Measurements from ENCODE around the gene CCDC178.

CCDC178 gene

DNA sequence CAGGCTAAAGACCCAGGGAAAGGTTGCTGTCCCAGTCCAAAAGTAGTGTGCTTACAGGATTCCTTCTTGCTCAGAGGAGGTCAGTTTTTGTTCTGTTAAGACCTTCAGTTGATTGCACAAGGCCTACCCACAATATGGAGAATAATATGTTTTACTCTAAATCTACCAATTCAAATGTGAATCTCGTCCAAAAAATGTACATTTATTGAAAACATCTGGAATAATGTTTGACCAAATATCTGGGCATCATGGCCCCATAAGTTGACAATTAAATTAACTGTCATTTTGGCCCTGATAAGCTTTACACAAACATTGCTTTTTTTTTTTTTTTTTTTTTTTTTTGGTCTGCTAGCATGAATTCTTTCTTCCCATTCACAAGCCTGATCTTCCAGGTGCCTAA lies 109.8 kb downstream of the CCDC178 start:
- H3K4me3 Mint-ChIP-seq, result no peak overlapping the region
- ATAC-seq (replicated peaks; ENCODE audit: extremely low read depth, poor library complexity, severe bottlenecking) (no peak), DNase-seq (ENCODE audit: low spot score in 2 of 2) (no peak)
- no peaks in the 10 kb centered on the region for H3K36me3 Mint-ChIP-seq (ENCODE audit: insufficient read depth)
- H3K27ac Mint-ChIP-seq (ENCODE audit: low read depth), result no peak overlapping the region
- no peaks in the 10 kb centered on the region for H3K4me1 Mint-ChIP-seq
- peaks cover 12% of the 10 kb centered on the region for H3K9me3 Mint-ChIP-seq
- H3K27me3 Mint-ChIP-seq, result no peaks in the 10 kb centered on the region

DNA sequence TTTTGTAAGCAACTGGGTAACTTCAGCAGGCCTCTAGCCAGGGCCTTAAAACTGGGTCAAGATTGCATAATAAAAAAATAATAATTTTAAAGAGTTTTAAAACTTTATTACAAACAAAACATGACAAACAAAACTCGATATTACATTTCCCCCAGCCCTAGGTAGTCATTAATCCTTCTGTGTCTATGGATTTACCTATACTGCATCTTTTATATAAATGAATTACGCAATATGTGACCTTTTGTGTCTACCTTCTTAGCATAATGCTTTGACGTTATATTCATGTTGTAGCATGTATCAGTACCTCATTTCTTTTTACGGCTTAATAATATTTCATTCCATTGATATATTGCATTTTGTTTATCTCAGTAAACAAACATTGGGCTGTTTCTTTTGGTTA lies 113.5 kb downstream of the CCDC178 start:
- no peaks in the 10 kb centered on the region for H3K36me3 Mint-ChIP-seq (ENCODE audit: insufficient read depth)
- no peak for ATAC-seq (replicated peaks; ENCODE audit: extremely low read depth, poor library complexity, severe bottlenecking)
- no peak overlapping the region for H3K27ac Mint-ChIP-seq (ENCODE audit: low read depth)
- H3K27me3 Mint-ChIP-seq, result no peaks in the 10 kb centered on the region
- H3K9me3 Mint-ChIP-seq, result peaks cover 6% of the 10 kb centered on the region
- DNase-seq (ENCODE audit: low spot score in 2 of 2), result no peak
- no peaks in the 10 kb centered on the region for H3K4me1 Mint-ChIP-seq
- no peak overlapping the region for H3K4me3 Mint-ChIP-seq

DNA sequence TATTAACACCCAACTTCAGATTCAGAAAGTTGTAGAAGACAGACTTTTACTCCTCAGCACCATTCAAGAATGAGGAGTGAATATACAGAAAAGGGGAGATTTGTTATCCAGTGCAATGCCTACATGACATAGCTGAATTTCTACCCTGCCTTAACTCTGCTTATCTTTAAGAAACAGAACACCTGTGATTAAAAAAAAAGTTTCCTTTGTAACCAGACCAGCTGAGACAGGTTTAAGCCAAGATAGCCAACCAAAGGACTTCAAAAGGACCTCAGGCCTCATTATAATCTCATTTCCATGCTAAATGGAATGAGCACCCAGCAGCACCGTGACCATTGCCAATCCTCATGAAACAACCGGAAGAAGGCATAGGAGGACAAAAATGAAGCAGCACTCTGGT lies 122.9 kb downstream of the CCDC178 start:
- no peak for ATAC-seq (replicated peaks; ENCODE audit: extremely low read depth, poor library complexity, severe bottlenecking)
- no peaks in the 10 kb centered on the region for H3K27me3 Mint-ChIP-seq
- H3K4me3 Mint-ChIP-seq, result no peak overlapping the region
- no peak for DNase-seq (ENCODE audit: low spot score in 2 of 2)
- peaks cover 11% of the 10 kb centered on the region for H3K9me3 Mint-ChIP-seq
- H3K27ac Mint-ChIP-seq (ENCODE audit: low read depth), result no peak overlapping the region
- H3K36me3 Mint-ChIP-seq (ENCODE audit: insufficient read depth), result no peaks in the 10 kb centered on the region
- H3K4me1 Mint-ChIP-seq, result no peaks in the 10 kb centered on the region

DNA sequence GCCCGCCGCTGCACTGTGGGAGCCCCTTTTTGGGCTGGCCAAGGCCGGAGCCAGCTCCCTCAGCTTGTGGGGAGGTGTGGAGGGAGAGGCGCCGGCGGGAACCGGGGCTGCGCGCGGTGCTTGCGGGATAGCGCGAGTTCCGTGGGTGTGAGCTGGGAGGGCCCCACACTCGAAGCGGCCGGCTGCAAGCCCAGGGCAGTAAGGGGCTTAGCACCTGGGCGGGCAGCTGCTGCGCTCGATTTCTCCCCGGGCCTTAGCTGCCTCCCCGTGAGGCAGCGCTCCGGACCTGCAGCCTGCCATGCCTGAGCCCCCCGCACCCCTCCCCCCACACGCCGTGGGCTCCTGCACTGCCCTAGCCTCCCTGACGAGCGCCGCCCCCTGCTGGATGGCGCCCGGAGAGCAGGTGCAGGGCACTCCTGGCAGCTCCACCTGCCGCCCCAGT lies 124.4 kb downstream of the CCDC178 start:
- Mint-ChIP-seq H3K27me3 (no peaks in the 10 kb centered on the region), H3K27ac (ENCODE audit: low read depth) (no peak overlapping the region), H3K4me1 (no peaks in the 10 kb centered on the region), H3K4me3 (no peak overlapping the region), H3K9me3 (peaks cover 17% of the 10 kb centered on the region), H3K36me3 (ENCODE audit: insufficient read depth) (no peaks in the 10 kb centered on the region)
- DNase-seq (ENCODE audit: low spot score in 2 of 2) (no peak), ATAC-seq (replicated peaks; ENCODE audit: extremely low read depth, poor library complexity, severe bottlenecking) (no peak)

DNA sequence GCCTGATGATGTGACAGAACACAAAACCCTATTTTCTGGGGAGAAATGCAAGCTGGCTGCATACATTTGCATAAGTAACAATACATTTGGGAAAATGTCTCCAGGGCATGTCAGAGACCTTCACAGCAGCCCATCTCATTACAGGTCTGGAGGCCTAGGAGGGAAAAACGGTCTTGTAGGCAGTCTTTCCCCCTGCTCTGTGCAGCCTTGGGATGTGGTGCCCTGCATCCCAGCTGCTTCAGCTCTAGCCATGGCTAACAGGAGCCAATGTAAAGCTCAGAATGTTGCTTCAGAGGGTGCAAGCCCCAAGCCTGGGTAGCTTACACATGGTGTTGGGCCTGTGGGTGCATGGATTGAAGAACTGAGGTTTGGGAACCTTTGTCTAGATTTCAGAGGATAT lies 133.0 kb downstream of the CCDC178 start:
- Mint-ChIP-seq H3K27me3 (no peaks in the 10 kb centered on the region), H3K4me1 (no peaks in the 10 kb centered on the region), H3K9me3 (peaks cover 25% of the 10 kb centered on the region), H3K27ac (ENCODE audit: low read depth) (no peak overlapping the region), H3K36me3 (ENCODE audit: insufficient read depth) (no peaks in the 10 kb centered on the region), H3K4me3 (no peak overlapping the region)
- no peak for DNase-seq (ENCODE audit: low spot score in 2 of 2)
- no peak for ATAC-seq (replicated peaks; ENCODE audit: extremely low read depth, poor library complexity, severe bottlenecking)

GRCh38 chr18:33304277-33304676 lies 136.2 kb downstream of the CCDC178 start:
- H3K9me3 Mint-ChIP-seq, result peaks cover 23% of the 10 kb centered on the region
- H3K4me1 Mint-ChIP-seq, result no peaks in the 10 kb centered on the region
- no peaks in the 10 kb centered on the region for H3K27me3 Mint-ChIP-seq
- H3K4me3 Mint-ChIP-seq, result no peak overlapping the region
- no peak for ATAC-seq (replicated peaks; ENCODE audit: extremely low read depth, poor library complexity, severe bottlenecking)
- H3K27ac Mint-ChIP-seq (ENCODE audit: low read depth), result no peak overlapping the region
- no peaks in the 10 kb centered on the region for H3K36me3 Mint-ChIP-seq (ENCODE audit: insufficient read depth)
- no peak for DNase-seq (ENCODE audit: low spot score in 2 of 2)

- DNase-seq (ENCODE audit: low spot score in 2 of 2) (no peak), ATAC-seq (replicated peaks; ENCODE audit: extremely low read depth, poor library complexity, severe bottlenecking) (no peak)
- no peaks in the 10 kb centered on the region for H3K4me1 Mint-ChIP-seq
- H3K27ac Mint-ChIP-seq (ENCODE audit: low read depth), result no peak overlapping the region
- no peaks in the 10 kb centered on the region for H3K36me3 Mint-ChIP-seq (ENCODE audit: insufficient read depth)
- no peak overlapping the region for H3K4me3 Mint-ChIP-seq
- no peaks in the 10 kb centered on the region for H3K27me3 Mint-ChIP-seq
- H3K9me3 Mint-ChIP-seq, result peaks cover 6% of the 10 kb centered on the region
These were observed 149.0 kb downstream of the CCDC178 start for GRCh38 chr18:33291539-33291938.

- Mint-ChIP-seq H3K36me3 (ENCODE audit: insufficient read depth) (no peaks in the 10 kb centered on the region), H3K9me3 (peaks cover 6% of the 10 kb centered on the region)
These were observed 152.3 kb downstream of the CCDC178 start for GRCh38 chr18:33288082-33288716.

GRCh38 chr18:33282709-33283333 lies 157.7 kb downstream of the CCDC178 start:
- H3K4me1 Mint-ChIP-seq, result no peaks in the 10 kb centered on the region
- H3K27ac Mint-ChIP-seq (ENCODE audit: low read depth), result no peak overlapping the region
- no peaks in the 10 kb centered on the region for H3K36me3 Mint-ChIP-seq (ENCODE audit: insufficient read depth)
- DNase-seq (ENCODE audit: low spot score in 2 of 2), result no peak
- ATAC-seq (replicated peaks; ENCODE audit: extremely low read depth, poor library complexity, severe bottlenecking), result no peak
- H3K27me3 Mint-ChIP-seq, result no peaks in the 10 kb centered on the region
- H3K4me3 Mint-ChIP-seq, result no peak overlapping the region
- H3K9me3 Mint-ChIP-seq, result peaks cover 11% of the 10 kb centered on the region

More at GRCh38 chr18:33288082-33288716, 152.3 kb downstream of the CCDC178 start:
- Mint-ChIP-seq H3K4me1 (no peaks in the 10 kb centered on the region), H3K4me3 (no peak overlapping the region), H3K27ac (ENCODE audit: low read depth) (no peak overlapping the region), H3K27me3 (no peaks in the 10 kb centered on the region)
- ATAC-seq (replicated peaks; ENCODE audit: extremely low read depth, poor library complexity, severe bottlenecking) (no peak), DNase-seq (ENCODE audit: low spot score in 2 of 2) (no peak)

GRCh38 chr18:33282142-33282541 lies 158.4 kb downstream of the CCDC178 start:
- Mint-ChIP-seq H3K9me3 (peaks cover 16% of the 10 kb centered on the region), H3K4me3 (no peak overlapping the region), H3K36me3 (ENCODE audit: insufficient read depth) (no peaks in the 10 kb centered on the region), H3K27me3 (no peaks in the 10 kb centered on the region), H3K27ac (ENCODE audit: low read depth) (no peak overlapping the region), H3K4me1 (no peaks in the 10 kb centered on the region)
- ATAC-seq (replicated peaks; ENCODE audit: extremely low read depth, poor library complexity, severe bottlenecking) (no peak), DNase-seq (ENCODE audit: low spot score in 2 of 2) (no peak)

DNA sequence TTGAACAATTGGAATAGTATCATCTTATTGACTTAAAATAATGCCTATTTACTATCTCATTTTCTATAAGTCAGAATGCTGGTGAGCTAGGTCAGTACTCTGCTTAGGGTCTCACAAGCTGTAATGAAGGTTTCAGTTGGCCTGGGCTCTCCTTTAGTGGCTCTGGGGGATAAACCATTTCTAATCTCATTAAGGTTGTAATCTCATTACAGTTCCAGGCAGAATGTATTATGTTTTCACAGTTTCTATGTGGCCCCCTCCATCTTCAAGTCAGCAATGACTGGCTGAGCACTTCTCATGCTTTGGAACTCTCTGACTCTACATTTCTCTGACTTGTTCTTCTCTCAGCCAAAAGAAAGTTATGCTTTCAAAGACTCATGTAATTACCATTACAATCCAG lies 163.1 kb downstream of the CCDC178 start:
- ATAC-seq (replicated peaks; ENCODE audit: extremely low read depth, poor library complexity, severe bottlenecking), result no peak
- Mint-ChIP-seq H3K4me1 (no peaks in the 10 kb centered on the region), H3K36me3 (ENCODE audit: insufficient read depth) (no peaks in the 10 kb centered on the region), H3K27me3 (no peaks in the 10 kb centered on the region), H3K9me3 (peaks cover 16% of the 10 kb centered on the region), H3K27ac (ENCODE audit: low read depth) (no peak overlapping the region), H3K4me3 (no peak overlapping the region)
- no peak for DNase-seq (ENCODE audit: low spot score in 2 of 2)

GRCh38 chr18:33275843-33276242 lies 164.7 kb downstream of the CCDC178 start:
- H3K27me3 Mint-ChIP-seq, result no peaks in the 10 kb centered on the region
- no peak overlapping the region for H3K27ac Mint-ChIP-seq (ENCODE audit: low read depth)
- ATAC-seq (replicated peaks; ENCODE audit: extremely low read depth, poor library complexity, severe bottlenecking) (no peak), DNase-seq (ENCODE audit: low spot score in 2 of 2) (no peak)
- peaks cover 11% of the 10 kb centered on the region for H3K9me3 Mint-ChIP-seq
- H3K36me3 Mint-ChIP-seq (ENCODE audit: insufficient read depth), result no peaks in the 10 kb centered on the region
- no peaks in the 10 kb centered on the region for H3K4me1 Mint-ChIP-seq
- no peak overlapping the region for H3K4me3 Mint-ChIP-seq

DNA sequence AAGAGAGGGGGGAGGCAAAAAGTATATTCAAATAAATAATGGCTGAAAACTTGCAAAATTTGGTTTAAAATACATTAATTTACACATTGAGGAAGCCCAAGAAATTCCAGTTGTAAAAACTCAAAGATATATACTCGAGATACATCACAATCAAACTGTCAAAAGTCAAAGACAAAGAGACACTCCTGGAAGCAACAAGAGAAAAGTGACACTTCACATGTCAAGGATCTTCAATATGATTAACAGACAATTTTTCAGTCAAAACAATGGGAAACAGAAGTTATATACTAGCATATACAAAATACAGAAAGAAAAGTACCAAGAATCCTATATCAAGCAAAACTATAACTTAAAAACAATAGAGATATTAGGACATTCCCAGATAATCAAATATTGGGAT lies 170.2 kb downstream of the CCDC178 start:
- Mint-ChIP-seq H3K4me1 (no peaks in the 10 kb centered on the region), H3K4me3 (no peak overlapping the region), H3K27ac (ENCODE audit: low read depth) (no peak overlapping the region), H3K36me3 (ENCODE audit: insufficient read depth) (no peaks in the 10 kb centered on the region), H3K27me3 (no peaks in the 10 kb centered on the region), H3K9me3 (peaks cover 4% of the 10 kb centered on the region)
- no peak for DNase-seq (ENCODE audit: low spot score in 2 of 2)
- ATAC-seq (replicated peaks; ENCODE audit: extremely low read depth, poor library complexity, severe bottlenecking), result no peak

Data from central memory CD8-positive, alpha-beta T cell (primary cell).